Type B pancreatic cell (in vitro differentiated cells): ENCODE results near the gene NFYB. TPM values are rescaled to one million over a fixed set of nuclear protein-coding genes. Genes with fewer than 3 reads are reported as not detected.

Experiments
- DNase-seq: peaks from one replicate; pipeline ENCODE4 v3.0.0; 2021; ENCODE audit warnings: mixed read lengths; ENCODE audit not compliant: unreplicated experiment; ENCODE audit errors: extremely low spot score
- H3K27ac Mint-ChIP-seq: 2 replicates; pipeline ENCODE4 v1.8.0; 2021; ENCODE audit warnings: mild to moderate bottlenecking, mixed read lengths
- H3K27me3 Mint-ChIP-seq: 2 replicates; pipeline ENCODE4 v1.8.0; 2021; ENCODE audit warnings: mixed read lengths
- H3K36me3 Mint-ChIP-seq: 2 replicates; pipeline ENCODE4 v1.8.0; 2021; ENCODE audit warnings: mixed read lengths
- H3K4me1 Mint-ChIP-seq: one replicate; pipeline ENCODE4 v1.8.0; 2021; ENCODE audit warnings: mixed read lengths; ENCODE audit not compliant: unreplicated experiment
- H3K4me3 Mint-ChIP-seq: 2 replicates; pipeline ENCODE4 v1.8.0; 2021; ENCODE audit warnings: mild to moderate bottlenecking, mixed read lengths
- H3K9me3 Mint-ChIP-seq: 2 replicates; pipeline ENCODE4 v1.8.0; 2021; ENCODE audit warnings: mixed read lengths
- CTCF ChIP-seq: fragments of 200-600 bp; sonication (generic); conservative IDR thresholded peaks from 2 replicates; pipeline ENCODE4 v1.5.0; 2021; ENCODE audit warnings: antibody characterized with exemption, mild to moderate bottlenecking
- total RNA-seq: library from RNA; stranded (reverse); gene quantifications from 2 replicates; pipeline ENCODE4 v1.2.1, GENCODE V29; 2021; ENCODE audit warnings: low replicate concordance

NFYB gene
- total RNA-seq, 1 donor from 2014 or later, result 36.4 TPM

- DNase-seq, result peak; percentile 34
- Mint-ChIP-seq H3K9me3 (no peaks in the 10 kb centered on the region), H3K36me3 (no peaks in the 10 kb centered on the region), H3K27ac (no peak overlapping the region), H3K27me3 (peaks cover 3% of the 10 kb centered on the region), H3K4me3 (no peak overlapping the region), H3K4me1 (peaks cover 4% of the 10 kb centered on the region)
- TF ChIP-seq CTCF, result no peak
Observed at GRCh38 chr12:104172570-104172947, 34.5 kb upstream of the NFYB start.

- Mint-ChIP-seq H3K36me3 (no peaks in the 10 kb centered on the region), H3K4me1 (no peaks in the 10 kb centered on the region), H3K27me3 (no peaks in the 10 kb centered on the region), H3K9me3 (no peaks in the 10 kb centered on the region), H3K4me3 (no peak overlapping the region), H3K27ac (no peak overlapping the region)
- peak; percentile 60 for DNase-seq
- TF ChIP-seq CTCF, result no peak
Observed at GRCh38 chr12:104171785-104172569, 34.0 kb upstream of the NFYB start.

GRCh38 chr12:104168596-104168995 lies 30.6 kb upstream of the NFYB start:
- Mint-ChIP-seq H3K9me3 (no peaks in the 10 kb centered on the region), H3K4me1 (no peaks in the 10 kb centered on the region)
- no peak for DNase-seq

GRCh38 chr12:104167519-104168458 lies 29.8 kb upstream of the NFYB start:
- no peaks in the 10 kb centered on the region for H3K27me3 Mint-ChIP-seq
- no peak overlapping the region for H3K4me3 Mint-ChIP-seq
- DNase-seq, result no peak
- no peak overlapping the region for H3K27ac Mint-ChIP-seq
- no peaks in the 10 kb centered on the region for H3K36me3 Mint-ChIP-seq
- H3K4me1 Mint-ChIP-seq, result no peaks in the 10 kb centered on the region
- no peak for TF ChIP-seq CTCF
- no peaks in the 10 kb centered on the region for H3K9me3 Mint-ChIP-seq

More at GRCh38 chr12:104168596-104168995, 30.6 kb upstream of the NFYB start:
- Mint-ChIP-seq H3K27me3 (no peaks in the 10 kb centered on the region), H3K4me3 (no peak overlapping the region), H3K27ac (no peak overlapping the region), H3K36me3 (no peaks in the 10 kb centered on the region)
- no peak for TF ChIP-seq CTCF

- Mint-ChIP-seq H3K4me3 (no peak overlapping the region), H3K36me3 (no peaks in the 10 kb centered on the region), H3K27me3 (no peaks in the 10 kb centered on the region), H3K27ac (no peak overlapping the region), H3K9me3 (no peaks in the 10 kb centered on the region), H3K4me1 (no peaks in the 10 kb centered on the region)
- no peak for TF ChIP-seq CTCF
- DNase-seq, result no peak
Observed at GRCh38 chr12:104166465-104166864, 28.5 kb upstream of the NFYB start.
